Metanephros (tissue), 2 donors: Measurements from ENCODE around the gene LTB4R2. TPM values are rescaled to one million over a fixed set of nuclear protein-coding genes. Genes with fewer than 3 reads are reported as not detected.

Experiments
- small RNA-seq: library from RNA; depleted of rRNA; stranded (forward); fragments of <200 nt; gene quantifications from one replicate; pipeline ENCODE3, GENCODE V24; 2014; ENCODE audit warnings: low replicate concordance
- total RNA-seq: library from RNA; depleted of rRNA; stranded (reverse); fragments of >200 nt; gene quantifications from one replicate; pipeline ENCODE4 v1.2.3, GENCODE V29; 2014

The LTB4R2 gene
- total RNA-seq: 9.1 TPM

GRCh38 chr14:24309538-24310264 lies at the start of gene LTB4R2:
Gene LTB4R2, plus strand, starts transcription at chr14:24310140. Its CDS starts 525 bp downstream, at chr14:24310665.

GRCh38 chr14:24262821-24263733 lies 46.9 kb upstream of the LTB4R2 start, which contains the start of gene TGM1:
Gene TGM1, minus strand, starts transcription at chr14:24263177. Its CDS starts 825 bp downstream, at chr14:24262352.

GRCh38 chr14:24271134-24271833 lies 38.7 kb upstream of the LTB4R2 start, which contains the start of gene RABGGTA:
Gene RABGGTA, minus strand, starts transcription at chr14:24271597. Its CDS starts 482 bp downstream, at chr14:24271115.

GRCh38 chr14:24299255-24300191 lies 10.4 kb upstream of the LTB4R2 start, which contains the start of the genes DHRS1 and NOP9:
Gene DHRS1, minus strand, starts transcription at chr14:24299780. Its CDS starts 674 bp downstream, at chr14:24299106.
Gene NOP9, plus strand, starts transcription at chr14:24299850. Its CDS starts 105 bp downstream, at chr14:24299955.

GRCh38 chr14:24307575-24308341 lies 2.2 kb upstream of the LTB4R2 start, which contains the start of gene CIDEB:
Gene CIDEB, minus strand, starts transcription at chr14:24307977. Its CDS starts 119 bp downstream, at chr14:24307858.

GRCh38 chr14:24310646-24311604 lies 985 bp downstream of the LTB4R2 start, which contains the start of gene LTB4R:
Gene LTB4R, plus strand, starts transcription at chr14:24311502. Its CDS starts 4,150 bp downstream, at chr14:24315652.

GRCh38 chr14:24334431-24335291 lies 24.7 kb downstream of the LTB4R2 start, which contains the start of gene ADCY4:
Gene ADCY4, minus strand, starts transcription at chr14:24335071. Its CDS starts 419 bp downstream, at chr14:24334652.

GRCh38 chr14:24339284-24340151 lies 29.6 kb downstream of the LTB4R2 start, which contains the start of gene RIPK3:
Gene RIPK3, minus strand, starts transcription at chr14:24339991. Its CDS starts 165 bp downstream, at chr14:24339826.

Small RNAs within 50 kb of the gene (small RNA-seq; reads per million reads assigned to genes)
- not detected for gene RF00026

Other genes starting within 250 kb of the LTB4R2 start
- not detected for gene CPNE6, start 238.6 kb upstream of the LTB4R2 start, total RNA-seq
- 26.3 TPM for gene PCK2, start 215.8 kb upstream of the LTB4R2 start, total RNA-seq
- gene DCAF11, start 195.4 kb upstream of the LTB4R2 start, total RNA-seq: 145 TPM
- 4.4 TPM for gene NRL, start 195.2 kb upstream of the LTB4R2 start, total RNA-seq
- gene FITM1, start 179.5 kb upstream of the LTB4R2 start, total RNA-seq: 39.1 TPM
- gene PSME1, start 173.9 kb upstream of the LTB4R2 start, total RNA-seq: 95.0 TPM
- gene EMC9, start 168.5 kb upstream of the LTB4R2 start, total RNA-seq: 13.4 TPM
- gene PSME2, start 163.5 kb upstream of the LTB4R2 start, total RNA-seq: 85.5 TPM
- 52.8 TPM for gene RNF31, start 162.6 kb upstream of the LTB4R2 start, total RNA-seq
- 58.3 TPM for gene IRF9, start 148.9 kb upstream of the LTB4R2 start, total RNA-seq
- 28.1 TPM for gene REC8, start 138.1 kb upstream of the LTB4R2 start, total RNA-seq
- gene IPO4, start 121.3 kb upstream of the LTB4R2 start, total RNA-seq: 56.7 TPM
- 51.6 TPM for gene TM9SF1, start 114.7 kb upstream of the LTB4R2 start, total RNA-seq
- gene TSSK4, start 104.4 kb upstream of the LTB4R2 start, total RNA-seq: not detected
- gene CHMP4A, start 96.7 kb upstream of the LTB4R2 start, total RNA-seq: 21.8 TPM
- gene MDP1, start 94.1 kb upstream of the LTB4R2 start, total RNA-seq: 14.4 TPM
- 56.1 TPM for gene NEDD8, start 77.8 kb upstream of the LTB4R2 start, total RNA-seq
- gene GMPR2, start 77.2 kb upstream of the LTB4R2 start, total RNA-seq: 60.7 TPM
- 48.2 TPM for gene TINF2, start 67.5 kb upstream of the LTB4R2 start, total RNA-seq
- 0.29 TPM for gene TGM1, start 47.0 kb upstream of the LTB4R2 start, total RNA-seq
- gene RABGGTA, start 38.5 kb upstream of the LTB4R2 start, total RNA-seq: 18.9 TPM
- 29.6 TPM for gene DHRS1, start 10.4 kb upstream of the LTB4R2 start, total RNA-seq
- 18.5 TPM for gene NOP9, start 10.3 kb upstream of the LTB4R2 start, total RNA-seq
- 13.8 TPM for gene CIDEB, start 2.2 kb upstream of the LTB4R2 start, total RNA-seq
- gene LTB4R, start 1.4 kb downstream of the LTB4R2 start, total RNA-seq: 6.7 TPM
- 29.7 TPM for gene ADCY4, start 24.9 kb downstream of the LTB4R2 start, total RNA-seq
- gene RIPK3, start 29.9 kb downstream of the LTB4R2 start, total RNA-seq: 4.3 TPM
- 53.0 TPM for gene NFATC4, start 58.0 kb downstream of the LTB4R2 start, total RNA-seq
- 37.2 TPM for gene NYNRIN, start 88.9 kb downstream of the LTB4R2 start, total RNA-seq
- 2.6 TPM for gene CBLN3, start 119.5 kb downstream of the LTB4R2 start, total RNA-seq
- 47.3 TPM for gene KHNYN, start 119.8 kb downstream of the LTB4R2 start, total RNA-seq
- 28.1 TPM for gene SDR39U1, start 132.6 kb downstream of the LTB4R2 start, total RNA-seq
- not detected for gene CMA1, start 198.1 kb downstream of the LTB4R2 start, total RNA-seq